HL-60/S4 treated with phorbol 12-myristate 13-acetate at 8.2 ng/mL for 4 days and 3 days (cell line): ENCODE measurements around the gene CLTA.
"Not testable (repeated sequence)": the region's sequence is repeated elsewhere in the genome, so short reads cannot be mapped to it uniquely, and the experiment has no call there.

Experiments
- in situ Hi-C: fragments of 300-500 bp; cut with MboI; formaldehyde crosslinking; loops from 2 replicates; pipeline ENCODE4 v1.15.0; 2022; ENCODE audit warnings: low sequenced_read_pairs

The CLTA gene

DNA sequence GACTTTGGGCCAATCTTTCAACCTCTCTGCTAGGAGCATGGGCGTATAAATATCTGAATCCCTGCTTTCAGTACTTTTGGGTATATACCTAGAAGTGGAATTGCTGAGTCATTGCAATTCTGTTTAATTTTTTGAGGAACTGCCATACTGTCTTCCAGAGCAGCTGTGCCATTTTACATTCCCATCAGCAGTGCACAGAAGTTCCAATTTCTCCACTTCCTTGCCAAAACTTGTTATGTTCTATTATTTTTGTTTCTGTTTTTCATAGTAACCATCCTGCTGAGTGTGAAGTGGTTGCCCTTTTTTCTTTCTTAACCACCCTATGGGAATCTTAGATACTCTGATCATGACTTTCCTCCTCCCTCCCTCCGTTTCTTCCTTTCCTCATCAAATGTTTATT, 32.6 kb upstream of the CLTA start:
- in situ Hi-C loops: no loop called here

DNA sequence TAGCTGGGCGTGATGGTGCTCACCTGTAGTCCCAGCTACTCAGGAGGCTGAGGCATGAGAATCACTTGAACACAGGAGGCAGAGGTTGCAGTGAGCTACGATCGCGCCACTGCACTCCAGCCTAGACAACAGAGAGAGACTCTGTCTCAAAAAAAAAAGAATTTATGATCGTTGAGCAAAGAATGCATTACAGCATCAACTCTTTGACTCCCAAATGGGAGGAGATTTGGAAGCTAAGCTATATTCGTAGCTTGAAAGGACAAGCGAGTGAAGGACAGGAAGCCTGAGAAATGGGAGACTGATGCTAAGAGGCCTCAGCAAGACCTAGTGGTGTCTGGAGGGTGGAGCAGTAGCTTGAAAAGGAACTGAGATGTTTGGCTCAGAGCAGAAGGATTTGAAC, 31.8 kb upstream of the CLTA start:
- in situ Hi-C loops: no loop called here

DNA sequence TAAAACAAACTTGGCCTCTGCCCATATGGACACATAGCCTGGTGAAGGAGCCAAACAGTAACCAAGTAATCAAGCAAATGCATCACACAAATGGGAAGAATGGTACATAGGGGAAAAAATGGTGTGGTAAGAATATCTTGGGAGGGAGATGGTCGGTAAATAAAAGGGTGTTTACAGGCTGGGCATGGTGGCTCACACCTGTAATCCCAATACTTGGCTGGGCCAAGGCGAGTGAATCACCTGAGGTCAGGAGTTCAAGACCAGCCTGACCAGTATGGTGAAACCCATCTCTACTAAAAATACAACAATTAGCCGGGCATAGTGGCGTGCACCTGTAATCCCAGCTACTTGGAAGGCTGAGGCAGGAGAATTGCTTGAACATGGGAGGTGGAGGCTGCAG, 31.2 kb upstream of the CLTA start:
- in situ Hi-C loops: not testable (repeated sequence)

DNA sequence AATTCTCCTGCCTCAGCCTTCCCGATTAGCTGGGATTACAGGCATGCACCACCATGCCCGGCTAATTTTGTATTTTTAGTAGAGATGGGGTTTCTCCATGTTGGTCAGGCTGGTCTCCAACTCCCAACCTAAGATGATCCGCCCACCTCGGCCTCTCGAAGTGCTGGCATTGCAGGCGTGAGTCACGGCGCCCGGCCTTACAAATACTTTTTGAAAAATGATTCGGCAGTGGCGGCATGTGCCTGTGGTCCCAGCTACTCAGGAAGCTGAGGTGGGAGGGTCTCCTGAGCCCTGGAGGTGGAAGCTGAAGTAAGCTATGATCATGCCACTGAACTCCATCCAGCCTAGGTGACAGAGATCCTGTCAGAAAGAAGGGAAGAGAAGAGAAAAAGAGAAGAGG, 30.6 kb upstream of the CLTA start:
- in situ Hi-C loops: loop anchor here (10.0 kb wide), 1 partner anchor 55 kb away; no protein-coding TSS in a partner anchor

DNA sequence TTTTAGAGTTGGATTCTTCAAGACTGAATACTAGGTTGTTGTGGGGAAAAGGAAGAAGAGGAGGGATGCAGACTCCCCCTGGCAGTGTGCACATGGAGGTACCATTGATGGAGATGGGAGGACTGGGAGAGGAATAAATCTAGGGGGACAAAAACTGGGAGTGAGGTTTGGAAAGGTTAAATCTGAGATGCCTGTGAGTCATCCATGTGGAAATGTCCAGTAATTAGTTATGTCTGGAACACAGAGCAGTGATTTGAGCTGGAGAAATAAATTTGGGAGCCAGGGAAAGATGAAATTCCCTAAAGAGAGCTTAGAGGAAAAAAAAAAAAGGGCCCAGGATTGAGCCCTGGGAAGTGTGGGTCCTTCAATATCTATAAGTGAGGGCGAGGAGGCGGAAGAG, 29.5 kb upstream of the CLTA start:
- in situ Hi-C loops: loop anchor here (10.0 kb wide), 1 partner anchor 56 kb away; no protein-coding TSS in a partner anchor

DNA sequence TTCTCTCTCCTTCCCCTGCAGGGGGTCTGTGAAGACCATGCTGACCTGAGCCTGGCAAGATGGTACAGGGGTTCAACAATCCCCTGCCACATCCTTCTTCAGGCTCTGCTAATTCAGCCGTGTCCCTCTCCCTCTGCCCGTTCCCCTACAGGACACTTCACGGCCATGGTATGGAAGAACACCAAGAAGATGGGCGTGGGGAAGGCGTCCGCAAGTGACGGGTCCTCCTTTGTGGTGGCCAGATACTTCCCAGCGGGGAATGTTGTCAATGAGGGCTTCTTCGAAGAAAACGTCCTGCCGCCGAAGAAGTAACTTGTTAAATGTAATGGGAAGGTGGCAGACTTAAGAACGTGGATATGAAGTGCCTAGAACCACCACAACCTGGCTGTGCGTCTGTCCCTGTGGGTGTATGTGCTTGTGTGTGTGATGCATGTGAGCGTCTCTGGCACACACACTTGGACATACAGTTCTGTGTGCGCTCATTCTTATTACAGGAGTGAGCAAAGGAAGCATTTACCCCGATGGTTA, 28.4 kb upstream of the CLTA start:
- in situ Hi-C loops: loop anchor here (10.0 kb wide), 1 partner anchor 57 kb away; no protein-coding TSS in a partner anchor

DNA sequence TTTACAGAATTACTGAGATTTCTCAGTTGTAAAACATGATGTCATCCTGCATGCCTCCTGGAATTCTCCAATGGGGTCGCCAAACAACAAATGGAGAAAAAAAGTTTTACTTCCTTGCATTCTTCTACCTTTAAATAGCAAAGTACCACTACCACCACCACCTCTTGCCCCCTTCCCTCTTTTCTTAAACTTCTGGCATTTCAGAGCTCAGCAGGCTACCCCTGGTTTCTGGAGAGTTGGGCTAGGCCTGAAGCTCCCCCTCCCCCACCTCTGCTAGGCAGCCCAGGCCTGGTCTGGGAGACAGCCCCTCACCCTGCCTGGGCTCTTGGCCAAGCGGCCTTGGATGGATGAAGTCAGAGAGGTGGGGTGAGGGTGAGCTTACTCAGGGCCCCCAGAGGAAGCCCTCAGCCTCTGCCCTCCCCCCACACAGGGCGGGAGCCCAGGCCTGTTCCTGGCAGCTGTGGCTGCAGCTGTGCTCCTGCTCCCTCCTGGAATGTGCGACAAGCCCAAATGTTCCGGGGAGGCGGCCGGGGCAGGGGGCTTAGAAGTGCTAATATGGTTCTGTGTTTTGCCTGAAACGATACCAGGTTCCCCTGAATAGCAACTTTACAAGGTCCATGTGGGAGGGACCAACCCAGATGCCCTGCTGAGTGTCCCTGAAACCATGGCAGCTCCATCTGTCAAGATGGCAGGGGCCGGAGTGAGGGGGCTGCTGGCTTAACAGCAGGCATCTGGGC, 27.5 kb upstream of the CLTA start:
- in situ Hi-C loops: loop anchor here (10.0 kb wide), 1 partner anchor 58 kb away; no protein-coding TSS in a partner anchor

DNA sequence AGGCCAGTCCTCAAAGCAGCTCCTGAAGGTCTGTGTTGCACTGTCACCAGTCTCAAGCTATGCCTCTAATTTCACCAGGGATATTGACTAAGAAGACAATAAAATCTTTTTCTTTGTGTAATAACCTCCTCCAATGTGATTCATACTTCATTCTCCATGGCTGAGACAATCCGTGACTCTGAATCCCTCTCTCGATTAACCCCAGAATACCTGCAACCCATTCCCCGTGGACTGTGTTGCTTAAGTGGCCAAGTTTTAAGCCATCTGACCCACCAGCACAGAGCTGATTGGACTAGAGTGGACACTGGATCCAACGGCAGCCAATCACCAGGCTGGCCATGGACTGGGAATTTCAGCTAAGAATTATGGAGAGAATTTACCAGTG, 26.9 kb upstream of the CLTA start:
- in situ Hi-C loops: loop anchor here (10.0 kb wide), 1 partner anchor 59 kb away; no protein-coding TSS in a partner anchor

DNA sequence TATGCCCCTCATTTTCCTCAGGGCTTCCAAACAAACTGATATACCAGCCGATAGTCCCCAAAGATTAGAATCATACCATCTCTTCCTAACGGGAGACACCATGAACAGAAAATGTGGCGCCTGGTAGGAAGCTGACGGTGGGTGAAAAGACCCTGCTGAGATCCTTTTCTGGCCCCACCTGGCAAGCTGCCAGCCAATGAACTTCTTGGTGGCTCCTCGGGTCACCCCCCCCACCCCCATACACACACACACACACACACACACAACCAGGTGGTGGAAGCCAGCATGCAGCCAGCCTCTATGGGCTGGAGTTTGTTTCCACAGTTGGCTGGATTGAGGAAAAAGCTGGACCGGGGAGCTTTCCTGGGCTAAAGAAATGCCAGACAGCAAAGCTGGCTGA, 26.3 kb upstream of the CLTA start:
- in situ Hi-C loops: loop anchor here (10.0 kb wide), 1 partner anchor 60 kb away; no protein-coding TSS in a partner anchor

DNA sequence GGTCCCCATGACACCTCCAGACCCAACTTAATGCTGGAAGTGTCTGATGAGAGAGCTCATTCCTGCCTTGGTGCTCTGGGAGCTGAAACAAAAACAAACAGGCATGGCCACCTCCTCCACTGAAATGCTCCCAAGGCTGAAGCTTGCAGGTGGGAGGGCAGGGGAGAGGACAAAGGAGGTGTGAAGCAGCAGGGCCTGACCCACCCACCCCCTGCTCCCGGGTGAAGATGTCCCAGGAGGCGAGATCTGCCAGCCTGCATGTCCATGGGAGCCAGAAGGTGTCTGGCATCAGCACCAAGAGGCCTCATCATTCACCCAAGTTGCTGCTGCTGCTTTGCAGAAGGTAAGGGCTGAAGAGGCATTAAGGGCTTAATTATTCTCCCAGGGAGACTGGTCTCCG, 25.7 kb upstream of the CLTA start:
- in situ Hi-C loops: loop anchor here (10.0 kb wide), 1 partner anchor 60 kb away; no protein-coding TSS in a partner anchor

DNA sequence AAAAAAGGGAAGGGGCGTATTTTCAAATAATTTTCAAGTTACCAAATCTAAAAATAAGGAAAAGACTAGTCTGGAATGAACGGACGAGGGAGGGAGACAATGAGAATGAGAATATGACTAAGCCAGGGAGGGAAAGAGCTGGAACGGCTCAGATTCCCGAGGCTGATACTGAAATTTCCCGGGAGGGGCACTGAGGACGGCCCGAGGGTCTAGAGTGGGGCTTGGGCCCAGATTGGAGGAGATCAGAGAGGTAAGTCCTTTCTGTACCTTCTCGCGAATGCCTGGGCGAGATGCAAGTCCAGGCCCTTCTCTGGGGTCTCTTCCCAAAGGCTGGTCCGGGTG, 24.9 kb upstream of the CLTA start:
- in situ Hi-C loops: loop anchor here (10.0 kb wide), 1 partner anchor 61 kb away; no protein-coding TSS in a partner anchor

DNA sequence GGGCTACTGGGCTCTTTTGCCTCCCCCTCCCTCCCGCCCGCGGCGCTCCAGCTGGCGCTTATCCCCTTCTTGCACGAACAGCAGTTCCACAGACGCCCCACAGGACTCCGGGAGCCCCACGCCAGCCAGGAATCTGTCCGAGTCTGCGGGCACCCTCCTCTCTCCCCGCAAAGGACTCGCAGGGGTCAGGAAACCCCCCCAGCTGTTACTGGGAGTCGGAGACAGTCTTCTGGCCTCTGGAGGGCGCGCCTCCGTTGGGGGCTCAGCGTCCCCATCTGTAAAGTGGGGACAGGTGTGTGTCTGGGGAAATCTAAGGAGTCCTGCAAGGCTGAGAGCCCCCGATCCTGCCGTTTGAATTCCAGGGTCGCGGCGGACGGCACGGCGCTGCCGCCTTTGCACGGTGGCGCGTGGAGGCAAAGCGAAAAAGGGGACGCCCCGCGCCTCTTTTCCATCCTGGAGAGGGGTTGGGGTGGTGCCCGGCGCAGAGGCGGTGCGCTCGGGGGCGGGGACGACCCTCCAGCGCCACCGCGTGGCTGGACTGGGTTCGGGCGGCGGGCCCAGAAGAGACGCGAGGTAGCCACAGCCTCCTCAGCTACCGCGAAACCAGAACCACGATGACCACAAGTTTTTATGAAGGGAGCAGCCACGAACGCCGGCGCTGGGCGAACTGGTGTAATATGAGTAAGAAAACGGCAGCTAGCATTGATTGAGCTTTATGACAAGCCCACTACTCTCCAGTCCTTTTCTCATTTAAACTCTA, 24.4 kb upstream of the CLTA start:
- in situ Hi-C loops: loop anchor here (10.0 kb wide), 1 partner anchor 62 kb away; no protein-coding TSS in a partner anchor

DNA sequence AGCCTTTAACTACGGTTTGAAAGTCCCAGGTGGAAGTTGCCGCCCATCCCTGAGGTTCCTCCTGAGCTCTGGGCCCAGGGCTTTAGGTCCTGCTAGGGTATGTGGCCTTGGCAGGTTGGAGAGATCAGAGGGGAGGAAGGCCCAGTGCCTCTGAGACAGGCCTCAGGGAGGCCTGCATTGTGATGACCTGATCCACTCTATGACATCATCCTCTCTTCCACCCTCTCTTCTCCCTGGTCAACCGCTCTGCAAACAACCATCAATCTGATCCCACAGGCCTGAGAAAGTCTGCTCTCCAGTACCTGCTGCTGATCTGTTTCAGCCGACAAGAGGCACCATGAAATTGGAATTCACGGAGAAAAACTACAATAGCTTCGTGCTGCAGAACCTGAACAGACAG, 21.6 kb upstream of the CLTA start, which contains the start of gene CCIN:
TSS of gene CCIN (plus strand) at position 223 of the 400 bp plus-strand sequence. CDS start at position 338, 115 bp downstream.
- in situ Hi-C loops: loop anchor here (10.0 kb wide), 1 partner anchor 64 kb away; no protein-coding TSS in a partner anchor

DNA sequence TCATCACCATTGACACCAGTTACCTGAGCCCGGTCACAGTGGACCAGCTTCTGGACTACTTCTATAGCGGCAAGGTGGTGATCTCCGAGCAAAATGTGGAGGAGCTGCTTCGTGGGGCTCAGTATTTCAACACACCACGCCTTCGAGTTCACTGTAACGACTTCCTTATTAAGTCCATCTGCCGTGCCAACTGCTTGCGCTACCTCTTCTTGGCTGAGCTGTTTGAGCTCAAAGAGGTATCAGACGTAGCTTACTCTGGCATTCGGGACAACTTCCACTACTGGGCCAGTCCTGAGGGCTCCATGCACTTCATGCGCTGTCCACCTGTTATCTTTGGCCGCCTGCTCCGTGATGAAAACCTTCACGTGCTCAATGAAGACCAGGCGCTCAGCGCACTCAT, 21.0 kb upstream of the CLTA start:
- in situ Hi-C loops: loop anchor here (10.0 kb wide), 1 partner anchor 65 kb away; no protein-coding TSS in a partner anchor

DNA sequence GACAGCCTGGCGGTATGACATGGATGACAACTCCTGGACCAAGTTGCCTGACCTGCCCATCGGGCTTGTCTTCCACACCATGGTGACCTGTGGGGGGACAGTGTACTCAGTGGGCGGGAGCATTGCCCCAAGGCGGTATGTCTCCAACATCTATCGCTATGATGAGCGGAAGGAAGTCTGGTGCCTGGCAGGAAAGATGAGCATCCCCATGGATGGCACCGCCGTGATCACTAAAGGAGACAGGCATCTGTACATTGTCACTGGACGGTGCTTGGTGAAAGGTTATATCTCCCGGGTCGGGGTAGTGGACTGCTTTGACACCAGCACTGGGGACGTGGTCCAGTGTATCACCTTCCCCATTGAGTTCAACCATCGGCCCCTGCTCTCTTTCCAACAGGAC, 20.2 kb upstream of the CLTA start:
- in situ Hi-C loops: no loop called here

DNA sequence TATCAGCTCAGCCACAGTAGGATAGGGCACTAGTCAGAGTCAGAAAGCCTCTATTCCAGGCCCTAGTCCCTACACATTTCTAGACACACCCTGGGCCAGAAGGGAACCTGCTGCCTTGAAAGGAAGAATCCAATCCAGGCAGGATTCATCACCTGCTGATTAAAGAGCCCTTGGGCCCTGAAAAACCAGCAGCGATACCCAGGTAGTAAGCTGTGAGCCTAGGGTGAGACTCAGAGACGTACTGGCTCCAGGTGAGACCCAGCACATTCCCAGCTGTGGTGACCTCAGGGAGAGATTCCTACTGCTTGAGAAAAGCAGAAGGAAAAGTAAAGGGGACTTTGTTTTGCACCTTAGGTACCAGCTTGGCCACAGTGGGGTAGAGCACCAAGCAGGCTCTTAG, 16.9 kb upstream of the CLTA start:
- in situ Hi-C loops: no loop called here

DNA sequence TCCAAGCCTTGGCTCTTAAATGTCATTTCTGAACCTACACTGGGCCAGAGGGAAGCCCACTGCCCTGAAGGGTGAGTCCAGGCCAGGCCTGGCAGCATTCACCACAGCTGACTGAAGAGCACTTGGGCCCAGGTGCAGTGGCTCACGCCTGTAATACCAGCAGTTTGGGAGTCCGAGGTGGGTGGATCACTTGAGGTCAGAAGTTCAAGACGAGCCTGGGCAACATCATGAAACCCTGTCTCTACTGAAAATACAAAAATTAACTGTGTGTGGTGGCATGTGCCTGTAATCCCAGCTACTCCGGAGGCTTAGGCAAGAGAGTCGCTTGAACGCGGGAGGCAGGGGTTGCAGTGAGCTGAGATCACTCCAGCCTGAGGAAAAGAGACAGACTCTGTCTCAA, 16.4 kb upstream of the CLTA start:
- in situ Hi-C loops: no loop called here

DNA sequence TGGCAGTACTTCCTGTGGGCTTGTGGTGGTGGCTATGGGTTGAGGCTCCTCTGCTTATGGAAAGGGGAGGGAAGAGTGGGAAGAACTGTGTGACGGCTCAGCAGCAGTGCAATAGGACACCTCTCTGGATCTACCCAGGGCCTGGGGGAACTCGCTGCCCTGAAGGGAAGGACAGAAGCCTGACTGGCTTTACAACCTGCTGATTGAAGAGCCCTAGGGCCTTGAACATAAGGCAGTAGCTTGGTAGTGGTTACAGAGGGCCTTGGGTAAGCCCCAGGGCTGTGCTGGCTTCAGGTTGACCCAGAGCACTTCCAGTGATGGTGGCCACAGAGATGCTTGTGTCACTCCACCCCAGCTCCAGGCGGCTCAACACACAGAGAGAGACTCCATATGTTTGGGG, 16.0 kb upstream of the CLTA start:
- in situ Hi-C loops: no loop called here

DNA sequence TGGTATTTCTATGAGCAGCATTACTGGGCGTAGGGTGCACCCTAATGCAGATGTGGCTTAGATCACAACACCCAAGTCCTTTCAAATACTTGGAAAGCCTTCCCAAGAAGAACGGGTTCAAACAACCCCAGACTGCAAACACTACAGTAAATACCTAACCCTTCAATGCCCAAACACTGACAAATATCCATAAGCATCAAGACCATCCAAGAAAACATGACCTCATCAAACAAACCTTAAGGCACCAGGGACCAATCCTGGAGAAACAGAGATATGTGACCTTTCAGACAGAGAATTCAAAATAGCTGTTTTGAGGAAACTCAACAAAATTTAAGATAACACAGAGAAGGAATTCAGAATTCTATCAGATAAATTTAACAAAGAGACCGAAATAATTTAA, 15.5 kb upstream of the CLTA start:
- in situ Hi-C loops: not testable (repeated sequence)

DNA sequence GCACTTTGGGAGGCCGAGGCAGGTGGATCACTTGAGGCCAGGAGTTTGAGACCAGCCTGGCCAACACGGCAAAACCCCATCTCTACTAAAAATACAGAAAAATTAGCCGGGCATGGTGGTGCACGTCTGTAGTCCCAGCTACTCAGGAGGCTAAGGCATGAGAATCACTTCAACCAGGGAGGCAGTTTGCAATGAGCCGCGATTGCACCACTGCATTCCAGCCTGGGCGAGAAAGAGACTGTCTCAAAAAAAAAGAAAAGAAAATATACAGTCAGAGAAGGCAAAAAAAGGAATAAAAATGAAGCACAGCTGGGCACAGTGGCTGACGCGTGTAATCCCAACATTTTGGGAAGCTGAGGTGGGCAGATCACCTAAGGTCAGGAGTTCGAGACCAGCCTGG, 14.2 kb upstream of the CLTA start:
- in situ Hi-C loops: not testable (repeated sequence)

DNA sequence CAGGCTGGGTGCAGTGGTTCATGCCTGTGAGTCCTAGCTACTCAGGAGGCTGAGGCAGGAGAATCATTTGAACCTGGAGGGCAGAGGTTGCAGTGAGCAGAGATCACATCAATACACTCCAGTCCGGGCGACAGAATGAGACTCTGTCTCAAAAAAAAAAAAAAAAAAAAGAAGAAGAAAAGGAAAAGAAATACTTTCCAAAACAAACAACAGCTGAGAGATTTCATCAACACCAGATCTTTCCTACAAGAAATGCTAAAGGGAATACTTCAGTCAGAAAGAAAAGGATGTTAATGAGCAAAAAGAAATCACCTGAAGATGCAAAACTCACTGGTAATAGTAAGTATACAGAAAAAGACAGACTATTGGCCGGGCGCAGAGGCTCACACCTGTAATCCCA, 13.2 kb upstream of the CLTA start:
- in situ Hi-C loops: no loop called here
